Measurements from ENCODE around the gene FBXO31. TPM values are rescaled to one million over a fixed set of nuclear protein-coding genes. Genes with fewer than 3 reads are reported as not detected.
A peak's percentile ranks its signal among the peaks of the same experiment; 100 is the strongest.

The FBXO31 gene
- total RNA-seq, 4 donors from 2014 or later = 89.4 to 241 (median 147) TPM

- DNase-seq (ENCODE audit: low spot score in 2 of 2) = no peak
- H3K27ac ChIP-seq = no peak overlapping the region
- no peak for TF ChIP-seq POLR2A (IDR thresholded peaks at IDR 0.05)
- TF ChIP-seq EP300 (IDR thresholded peaks at IDR 0.05) = no peak
- no peak for TF ChIP-seq CTCF (IDR thresholded peaks at IDR 0.05)
- no peaks in the 10 kb centered on the region for H3K27me3 ChIP-seq
- peaks cover 0 to 42% (median 11%) of the 10 kb centered on the region in 4 donors for H3K4me1 ChIP-seq
- H3K9me3 ChIP-seq = no peaks in the 10 kb centered on the region
- WGBS, 2 donors = 91 to 93% methylated on average over 6 to 8 of the region's 9 CpGs
- peaks cover 0 to 22% (median 0%) of the 10 kb centered on the region in 3 donors for H3K36me3 ChIP-seq
- no peak overlapping the region for H3K4me3 ChIP-seq
Observed at GRCh38 chr16:87322360-87322759, 61.2 kb downstream of the FBXO31 start.

- peaks cover 0 to 14% (median 0%) of the 10 kb centered on the region in 3 donors for H3K36me3 ChIP-seq
- H3K4me3 ChIP-seq = no peak overlapping the region
- H3K27me3 ChIP-seq = no peaks in the 10 kb centered on the region
- H3K9me3 ChIP-seq = no peaks in the 10 kb centered on the region
- H3K4me1 ChIP-seq = peaks cover 0 to 35% (median 11%) of the 10 kb centered on the region in 4 donors
- no peak for TF ChIP-seq POLR2A (IDR thresholded peaks at IDR 0.05)
- TF ChIP-seq EP300 (IDR thresholded peaks at IDR 0.05) = no peak
- no peak for TF ChIP-seq CTCF (IDR thresholded peaks at IDR 0.05)
- no peak for DNase-seq (ENCODE audit: low spot score in 2 of 2)
- H3K27ac ChIP-seq = no peak overlapping the region
- 76 to 82% methylated on average over 20 of the region's 20 CpGs for WGBS, 2 donors
Observed at GRCh38 chr16:87321336-87322107, 62.1 kb downstream of the FBXO31 start.

GRCh38 chr16:87320510-87321227 lies 62.9 kb downstream of the FBXO31 start:
- H3K4me1 ChIP-seq = peaks cover 0 to 27% (median 11%) of the 10 kb centered on the region in 4 donors
- no peak for TF ChIP-seq EP300 (IDR thresholded peaks at IDR 0.05)
- no peak for TF ChIP-seq CTCF (IDR thresholded peaks at IDR 0.05)
- no peak for TF ChIP-seq POLR2A (IDR thresholded peaks at IDR 0.05)
- H3K4me3 ChIP-seq = no peak overlapping the region
- H3K27ac ChIP-seq = no peak overlapping the region
- no peaks in the 10 kb centered on the region for H3K9me3 ChIP-seq
- no peak for DNase-seq (ENCODE audit: low spot score in 2 of 2)
- H3K36me3 ChIP-seq = peaks cover 0 to 14% (median 0%) of the 10 kb centered on the region in 3 donors
- no peaks in the 10 kb centered on the region for H3K27me3 ChIP-seq
- WGBS, 2 donors = 88 to 89% methylated on average over 12 of the region's 12 CpGs

GRCh38 chr16:87319997-87320491 lies 63.5 kb downstream of the FBXO31 start:
- Histone ChIP-seq H3K4me1 (peaks cover 0 to 20% (median 10%) of the 10 kb centered on the region in 4 donors), H3K4me3 (no peak overlapping the region), H3K36me3 (peaks cover 0 to 14% (median 0%) of the 10 kb centered on the region in 3 donors), H3K27ac (peak overlapping the region in 1 of 4 donors; percentile 2), H3K27me3 (no peaks in the 10 kb centered on the region), H3K9me3 (no peaks in the 10 kb centered on the region)
- no peak for DNase-seq (ENCODE audit: low spot score in 2 of 2)
- TF ChIP-seq POLR2A (IDR thresholded peaks at IDR 0.05) = no peak
- WGBS, 2 donors = 72 to 80% methylated on average over 6 of the region's 7 CpGs

- peak overlapping the region in 1 of 4 donors; percentile 2 for H3K27ac ChIP-seq
- no peak for DNase-seq (ENCODE audit: low spot score in 2 of 2)
- no peaks in the 10 kb centered on the region for H3K9me3 ChIP-seq
- peaks cover 0 to 14% (median 0%) of the 10 kb centered on the region in 3 donors for H3K36me3 ChIP-seq
- TF ChIP-seq EP300 (IDR thresholded peaks at IDR 0.05) (no peak), CTCF (IDR thresholded peaks at IDR 0.05) (no peak), POLR2A (IDR thresholded peaks at IDR 0.05) (no peak)
- H3K4me3 ChIP-seq = no peak overlapping the region
- H3K4me1 ChIP-seq = peaks cover 0 to 10% (median 7%) of the 10 kb centered on the region in 4 donors
- H3K27me3 ChIP-seq = no peaks in the 10 kb centered on the region
Observed at GRCh38 chr16:87319011-87319410, 64.6 kb downstream of the FBXO31 start.
